Heart left ventricle (tissue), 13 donors: ENCODE measurements around the gene HERC6.

Source experiments
- CTCF ChIP-seq, 12 donors: fragments of 200-600 bp; sonication (generic) in 4 of 12; IDR thresholded peaks; one replicate each; pipeline versions ENCODE4 v1.5.0 to v1.8.0; 2018 to 2022; ENCODE audit warnings: antibody characterized with exemption in 12 of 12, mild to moderate bottlenecking in 5 of 12
- POLR2A ChIP-seq, 2 donors: fragments of 450-650 bp; IDR thresholded peaks; one replicate each; pipeline ENCODE4 v1.6.1; 2017; ENCODE audit warnings: antibody characterized with exemption in 2 of 2, mild to moderate bottlenecking in 2 of 2, moderate library complexity in 2 of 2
- donor health status: ischemic (EF 13 %, LVEDD 7.1; RV severe dilation, severe dysfunction).
- donor health status: DM: no; HTN: yes; CAD: no.
- donor health status: DM: no; HTN: no; CAD: no.
- donor health status: ischemic (EF 25% LVEDD 6.9; RV normal size, moderate dysfunction).
- donor health status: ischemic (EF 25% LVEDD 5.7; RV mildly dilated, moderate dysfunction).
- donor health status: ischemic (EF 35%, LVEDD 5.7; RV mildly dilated, moderate dysfunction).
- donor health status: nonischemic (EF 11% LVEDD 7.7; RV severe dilation, severe dysfunction).
- donor health status: DM: yes; HTN: yes; CAD: no.
- donor health status: PGD.
- donor health status: ischemic (EF 29% LVEDD 5.4; RV normal size, mild dysfunction).
- donor health status: nonischemic (EF 23%, LVEDD 6.1; RV moderate dilation, normal function).

GRCh38 chr4:88445252-88445651 is 66.6 kb downstream of the HERC6 start:
- no peak for TF ChIP-seq CTCF (IDR thresholded peaks at IDR 0.05)
- no peak for TF ChIP-seq POLR2A (IDR thresholded peaks at IDR 0.05)
